Neural cell (in vitro differentiated cells): ENCODE measurements around the gene TPT1. TPM values are rescaled to one million over a fixed set of nuclear protein-coding genes. Genes with fewer than 3 reads are reported as not detected.

Experiments
- polyA plus RNA-seq: library from polyadenylated mRNA; depleted of rRNA; stranded (reverse); fragments of >200 nt; gene quantifications from 2 replicates; pipeline ENCODE4 v1.2.3, GENCODE V29; 2014
- small RNA-seq, 3 experiments: library from RNA; depleted of rRNA; stranded (forward); fragments of <200 nt; gene quantifications; one replicate each; pipeline ENCODE3, GENCODE V24; 2012

TPT1 gene
- polyA plus RNA-seq, 1 donor from 2014 or later, result 2,071 TPM

Small RNAs within 50 kb of the gene (small RNA-seq; reads per million reads assigned to genes)
- gene SNORA31, result 6.9 to 54.7 (median 10.5) reads per million in 3 experiments

Other genes starting within 250 kb of the TPT1 start
- gene GTF2F2, start 220.7 kb downstream of the TPT1 start, polyA plus RNA-seq, result 28.7 and 29.6 TPM in 2 replicates
- 1.2 and 2.0 TPM in 2 replicates for gene KCTD4, start 140.1 kb downstream of the TPT1 start, polyA plus RNA-seq
- gene SLC25A30, start 77.2 kb upstream of the TPT1 start, polyA plus RNA-seq, result 3.9 and 4.9 TPM in 2 replicates
- 80.5 and 90.2 TPM in 2 replicates for gene COG3, start 123.8 kb upstream of the TPT1 start, polyA plus RNA-seq